ENCODE results near the gene LDHB.
"Not testable (repeated sequence)": the region's sequence is repeated elsewhere in the genome, so short reads cannot be mapped to it uniquely, and the experiment has no call there.

LDHB gene

DNA sequence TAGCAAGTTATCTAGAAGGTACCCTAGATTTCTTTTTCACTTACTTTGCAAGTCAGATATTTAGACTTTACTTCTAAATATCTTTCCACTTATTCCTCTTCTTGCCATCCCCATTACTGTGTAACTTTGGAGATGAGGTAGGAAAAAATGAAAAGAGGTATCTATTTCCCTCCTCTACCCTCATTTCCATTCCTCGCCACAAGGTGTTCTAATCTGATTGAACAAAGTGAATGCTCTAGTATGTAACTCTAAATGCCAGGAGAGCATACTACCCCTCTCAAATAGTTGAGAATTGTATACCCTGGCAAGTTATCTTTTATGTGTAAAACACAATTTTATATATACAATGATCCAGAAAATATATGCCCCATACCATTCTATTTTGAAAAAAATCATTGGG lies 1.7 kb upstream of the LDHB start:
- DNase-seq = no peak

GRCh38 chr12:21656905-21657325 lies 727 bp downstream of the LDHB start:
- DNase-seq = peak; percentile 24 to 28

DNA sequence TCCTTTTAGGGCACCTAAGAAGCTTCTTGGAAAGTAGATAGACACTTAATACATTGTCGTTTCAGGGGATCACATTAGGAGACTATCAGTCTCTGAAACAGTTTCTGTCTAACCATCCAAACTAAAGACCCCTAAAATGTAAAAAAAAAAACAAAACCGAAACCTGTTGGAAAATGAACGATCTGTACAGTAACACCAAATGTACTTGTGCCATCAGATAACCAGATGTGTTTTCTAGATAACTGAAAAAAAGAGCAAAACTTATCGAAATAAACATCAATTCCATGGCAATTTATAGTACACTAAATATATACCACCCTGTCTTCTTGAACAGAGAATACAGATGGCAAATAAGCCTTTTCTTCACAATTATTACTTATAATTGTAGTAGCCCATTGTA lies 2.1 kb downstream of the LDHB start:
- no peak for DNase-seq

- DNase-seq = no peak
Measured at GRCh38 chr12:21651821-21652220, 5.8 kb downstream of the LDHB start.

DNA sequence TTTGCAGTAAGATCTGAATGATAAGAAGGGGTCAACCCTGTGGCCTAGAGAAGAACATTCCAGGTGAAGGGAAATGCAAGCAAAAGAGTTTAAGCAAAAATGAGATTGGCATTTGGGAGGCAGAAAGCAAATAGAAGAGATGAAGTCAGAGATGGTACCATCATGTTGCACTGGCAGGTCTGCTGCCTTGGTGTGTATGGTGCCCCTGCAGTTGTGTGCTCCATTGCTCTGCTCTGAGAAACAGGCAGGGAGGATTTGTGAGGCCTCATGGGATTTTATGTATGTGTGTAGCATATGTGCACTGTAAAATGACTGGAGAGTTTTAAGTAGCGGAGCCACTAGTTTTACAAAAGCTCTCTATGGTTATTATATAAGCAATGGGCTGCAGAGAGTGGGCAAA lies 6.6 kb downstream of the LDHB start:
- no peak for DNase-seq

DNA sequence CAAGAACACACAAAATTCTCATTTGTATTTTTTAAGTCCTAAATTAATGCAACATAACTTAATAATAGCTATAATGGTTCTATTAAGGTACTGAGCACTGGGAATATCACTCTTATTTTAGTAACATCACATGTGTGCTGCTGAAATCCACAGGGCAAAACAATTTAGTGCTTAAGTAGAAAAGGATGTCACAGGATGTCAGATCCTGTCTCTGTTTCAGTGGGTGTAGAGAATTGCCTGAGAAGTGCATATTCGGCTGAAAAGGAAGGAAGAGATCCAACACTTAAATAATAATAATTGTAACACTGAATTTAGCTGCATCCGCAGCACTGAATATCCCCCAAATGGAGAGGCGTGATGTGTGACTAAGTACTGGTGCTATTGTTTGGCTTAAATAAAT lies 8.6 kb downstream of the LDHB start:
- no peak for DNase-seq

GRCh38 chr12:21648378-21648777 lies 9.3 kb downstream of the LDHB start:
- DNase-seq = no peak

GRCh38 chr12:21647179-21647578 lies 10.5 kb downstream of the LDHB start:
- DNase-seq = no peak

GRCh38 chr12:21645041-21645500 lies 12.6 kb downstream of the LDHB start:
- not testable (repeated sequence) for DNase-seq

DNA sequence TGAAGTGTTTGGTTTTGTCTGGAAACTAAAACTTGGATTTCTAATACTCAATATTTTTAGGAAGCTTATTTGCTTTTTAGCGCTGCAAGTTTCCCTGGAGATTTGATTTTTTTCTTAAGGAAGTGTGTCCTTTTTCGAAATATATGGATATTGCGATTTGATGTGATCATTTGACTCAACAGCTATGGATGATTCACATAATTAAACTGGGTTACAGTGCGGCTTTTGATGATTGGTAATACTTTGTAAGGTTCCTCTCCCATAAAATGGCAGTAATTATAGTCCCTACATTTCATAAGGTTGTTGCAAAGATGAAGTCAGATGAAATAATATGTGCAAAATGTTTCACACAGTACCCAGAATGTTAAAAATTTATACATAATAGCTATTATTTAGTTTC lies 13.1 kb downstream of the LDHB start:
- DNase-seq = peak; percentile 16 to 37

GRCh38 chr12:21643758-21644157 lies 13.9 kb downstream of the LDHB start:
- no peak for DNase-seq

DNA sequence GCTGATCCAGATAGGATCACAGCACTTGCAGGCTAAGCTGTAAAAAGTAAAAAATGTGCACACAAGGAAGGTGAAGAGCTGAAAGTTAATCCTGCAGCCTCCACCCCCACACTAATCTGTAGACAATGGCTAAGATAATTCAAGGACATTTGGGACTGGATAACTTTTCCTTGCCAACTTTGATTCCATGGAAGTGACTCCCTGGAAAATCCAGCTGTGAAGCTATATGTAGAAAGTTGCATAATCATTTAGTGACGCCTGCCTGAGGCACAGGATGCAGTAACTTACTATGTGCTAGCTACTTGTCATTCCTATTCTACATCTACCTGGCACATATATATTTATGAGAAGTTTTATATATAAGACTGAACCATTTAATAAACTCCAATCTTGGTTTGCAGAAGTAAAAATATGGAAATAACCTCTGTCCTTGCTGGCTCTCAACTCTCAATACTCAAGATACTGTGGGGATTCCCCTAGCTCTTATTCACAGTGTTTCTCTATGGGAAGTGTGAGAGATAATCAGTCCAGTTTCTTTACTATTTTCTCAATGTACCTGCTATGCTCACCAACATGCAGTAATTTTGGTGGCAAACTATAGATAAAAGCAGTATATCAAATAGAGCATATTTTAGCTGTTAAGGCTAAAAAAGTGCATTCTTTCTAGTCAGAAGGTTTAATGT lies 14.8 kb downstream of the LDHB start:
- no peak for DNase-seq

- DNase-seq = no peak
Measured at GRCh38 chr12:21638054-21638891, 19.4 kb downstream of the LDHB start.

- DNase-seq = no peak
Measured at GRCh38 chr12:21634245-21634644, 23.4 kb downstream of the LDHB start.

DNA sequence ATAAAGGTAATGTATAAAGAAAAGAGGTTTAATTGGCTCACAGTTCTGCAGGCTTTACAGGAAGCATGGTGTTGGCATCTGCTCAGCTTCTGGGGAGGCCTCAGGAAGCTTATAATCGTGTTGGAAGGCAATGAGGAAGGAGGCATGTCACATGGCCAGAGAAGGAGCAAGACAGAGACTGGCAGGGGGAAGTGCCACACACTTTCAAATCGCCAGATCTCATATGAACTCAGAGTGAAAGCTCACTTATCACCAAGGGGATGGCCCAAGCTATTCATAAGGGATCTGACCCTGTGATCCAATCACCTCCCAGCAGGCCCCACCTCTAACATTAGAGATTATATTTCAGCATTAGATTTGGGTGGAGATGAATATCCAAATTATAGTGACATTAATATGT lies 26.3 kb downstream of the LDHB start:
- DNase-seq = no peak

GRCh38 chr12:21627924-21628323 lies 29.7 kb downstream of the LDHB start:
- no peak for DNase-seq

GRCh38 chr12:21618566-21618965 lies 39.1 kb downstream of the LDHB start:
- no peak for DNase-seq

DNA sequence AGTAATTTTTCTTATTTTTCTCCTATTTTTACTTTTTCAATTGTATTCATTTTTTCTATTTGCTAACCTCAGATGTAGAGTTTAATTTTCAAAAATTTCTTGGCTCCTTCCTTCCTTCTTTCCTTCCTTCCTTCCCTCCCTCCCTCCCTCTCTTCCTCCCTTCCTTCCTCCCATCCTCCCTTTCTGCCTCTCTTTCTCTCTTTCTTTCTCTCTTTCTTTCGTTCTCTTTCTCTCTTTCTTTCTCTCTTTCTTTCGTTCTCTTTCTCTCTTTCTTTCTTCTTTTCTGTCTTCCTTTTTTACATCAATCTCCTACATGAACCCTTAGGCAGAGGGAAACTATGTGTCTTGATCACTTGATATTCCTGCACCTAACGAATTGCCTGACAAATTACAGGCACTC lies 40.6 kb downstream of the LDHB start:
- DNase-seq = no peak

DNA sequence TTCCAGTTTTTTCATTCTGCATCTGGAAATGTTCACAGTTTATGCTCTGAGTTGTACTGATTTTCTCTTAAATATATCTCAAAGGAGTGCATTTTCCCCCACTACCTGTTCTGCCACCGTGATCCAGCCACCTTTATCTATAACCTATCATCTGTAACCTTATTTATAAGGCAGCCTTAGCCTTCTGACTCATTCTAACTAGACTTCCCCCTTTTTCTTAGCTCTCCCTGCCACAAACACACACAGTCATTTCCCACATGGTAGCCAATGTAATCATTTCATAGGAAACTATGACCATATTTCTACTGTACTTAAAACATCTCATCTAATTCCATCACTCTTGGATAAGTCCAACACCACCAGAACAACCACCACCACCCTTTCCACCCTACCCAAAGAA lies 42.2 kb downstream of the LDHB start:
- DNase-seq = peak; percentile 66 to 71

- DNase-seq = no peak
Measured at GRCh38 chr12:21614506-21614905, 43.1 kb downstream of the LDHB start.

GRCh38 chr12:21613931-21614330 lies 43.7 kb downstream of the LDHB start:
- DNase-seq = peak; percentile 17 to 27

DNA sequence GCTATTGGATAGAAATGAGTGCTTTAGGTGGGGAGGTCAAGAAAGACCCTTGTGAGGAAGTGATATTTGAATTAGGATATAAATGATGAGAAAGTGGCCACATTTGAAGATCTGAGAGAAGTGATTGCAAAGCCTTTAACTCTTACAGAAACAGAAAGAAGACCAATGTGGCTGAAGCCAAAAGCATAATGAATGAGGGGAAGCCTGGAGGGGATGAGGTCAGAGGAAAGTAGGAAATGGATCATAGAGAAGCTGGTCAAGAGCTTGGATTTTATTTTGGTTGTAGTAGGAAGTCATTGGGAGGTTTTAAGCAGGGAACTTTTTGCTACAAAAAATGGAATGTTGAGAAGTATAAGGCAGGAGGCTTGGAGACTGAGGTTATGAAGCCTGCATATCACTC lies 49.4 kb downstream of the LDHB start:
- DNase-seq = peak; percentile 23 to 24

DNA sequence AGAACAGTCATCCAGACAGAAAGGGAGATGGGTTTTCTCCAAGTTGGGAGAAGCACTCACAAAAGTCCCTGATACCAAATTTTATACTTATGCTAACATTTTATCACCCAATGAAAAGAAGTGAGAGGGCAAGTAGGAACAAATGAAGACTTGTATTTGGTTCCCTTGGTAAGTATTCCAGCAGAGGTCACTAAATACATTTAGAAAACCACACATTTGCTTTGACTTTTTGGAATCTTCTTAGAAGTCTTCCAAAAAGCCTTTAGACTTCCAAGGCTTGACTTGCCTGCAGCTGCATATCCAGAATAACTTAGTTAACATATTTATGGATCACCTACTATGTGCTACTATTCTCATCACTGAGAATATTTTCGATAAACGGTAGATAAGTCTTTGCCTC lies 49.9 kb downstream of the LDHB start:
- peak; percentile 14 to 46 for DNase-seq

DNA sequence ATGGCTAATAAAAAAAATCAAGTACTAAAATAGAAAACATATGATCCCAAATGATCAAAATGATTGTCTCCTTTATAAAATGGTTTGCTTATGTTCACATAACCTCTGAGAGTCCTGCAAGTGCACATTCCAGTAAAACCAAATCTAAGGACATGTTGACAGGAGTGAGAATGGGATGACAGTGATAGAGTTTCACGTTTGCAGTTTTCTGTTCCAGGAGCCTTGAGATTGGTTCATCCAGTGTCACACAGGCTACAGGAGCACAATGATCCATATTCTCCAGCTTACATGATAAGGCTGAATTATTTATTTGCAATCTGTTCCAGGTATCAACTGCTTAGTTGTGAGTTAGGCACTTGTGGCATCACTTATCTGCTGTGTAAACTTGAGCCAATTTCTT lies 51.5 kb downstream of the LDHB start:
- no peak for DNase-seq

Data from inflammatory macrophage treated with lipopolysaccharide for 1 hour (primary cell).